SK-N-SH (cell line): ENCODE measurements around the gene AGFG2. TPM values are rescaled to one million over a fixed set of nuclear protein-coding genes. Genes with fewer than 3 reads are reported as not detected.

Experiments used
- CTCF ChIA-PET: fragments of 300-600, 350-600 bp; formaldehyde crosslinking; extraction: SDS; loops from one replicate; lab custom pipeline; 2021; lab: Yijun Ruan, JAX
- POLR2A ChIA-PET: fragments of 350-600 bp; sonication (Branson Sonifier 250); formaldehyde crosslinking; extraction: SDS; loops from one replicate; lab custom pipeline; 2020; ENCODE audit warnings: antibody characterized with exemption, inconsistent platforms; lab: Yijun Ruan, JAX
- DNase-seq: peaks from one replicate; pipeline ENCODE4 v3.0.0; 2012
- H2AFZ ChIP-seq: fragments of 200-600 bp; sonication (generic); 2 replicates; pipeline ENCODE4 v1.8.1; 2016; ENCODE audit warnings: antibody characterized with exemption, mild to moderate bottlenecking, low read depth
- H3F3A ChIP-seq: fragments of 200-600 bp; sonication (generic); replicated peaks from 2 replicates; pipeline ENCODE3; 2016; ENCODE audit warnings: antibody characterized with exemption, mild to moderate bottlenecking; ENCODE audit not compliant: insufficient read depth
- H3K27ac ChIP-seq, 2 experiments: fragments of 200-500 bp in 1 of 2; fragments of 200-600 bp in 1 of 2; sonication (Bioruptor generic) in 1 of 2; sonication (generic), shearing (Covaris generic) in 1 of 2; 2 replicates each; pipeline versions ENCODE4 v1.5.1 to v1.6.1; 2014 to 2016; ENCODE audit warnings: low read depth in 2 of 2, inconsistent platforms in 1 of 2, low read length in 1 of 2, mild to moderate bottlenecking in 1 of 2, mixed read lengths in 1 of 2
- H3K27me3 ChIP-seq: fragments of 200-600 bp; sonication (generic), shearing (Covaris generic); 2 replicates; pipeline ENCODE4 v1.6.1; 2016; ENCODE audit warnings: mixed run types; ENCODE audit not compliant: insufficient read depth
- H3K36me3 ChIP-seq, 2 experiments: fragments of 200-500 bp in 1 of 2; fragments of 200-600 bp in 1 of 2; sonication (Bioruptor generic) in 1 of 2; sonication (generic) in 1 of 2; replicated peaks in 1 of 2; 2 replicates each; pipeline versions ENCODE3 to v1.5.1; 2014 to 2016; ENCODE audit warnings: low read length in 1 of 2, mild to moderate bottlenecking in 1 of 2; ENCODE audit not compliant: insufficient read depth in 2 of 2, control insufficient read depth in 1 of 2
- H3K4me1 ChIP-seq, 2 experiments: fragments of 200-500 bp in 1 of 2; fragments of 200-600 bp in 1 of 2; sonication (Bioruptor generic) in 1 of 2; sonication (generic), shearing (Covaris generic) in 1 of 2; 2 replicates each; pipeline versions ENCODE4 v1.5.1 to v1.6.1; 2014 to 2016; ENCODE audit warnings: low read depth in 1 of 2, low read length in 1 of 2, mixed run types in 1 of 2; ENCODE audit not compliant: insufficient read depth in 2 of 2, control insufficient read depth in 1 of 2
- H3K4me2 ChIP-seq: fragments of 200-600 bp; sonication (generic), shearing (Covaris generic); 2 replicates; pipeline ENCODE4 v1.6.1; 2017; ENCODE audit warnings: mixed run types
- H3K4me3 ChIP-seq, 2 experiments: fragments of 200-500 bp in 1 of 2; fragments of 200-600 bp in 1 of 2; sonication (Bioruptor generic) in 1 of 2; sonication (generic), shearing (Covaris generic) in 1 of 2; 2 replicates each; pipeline versions ENCODE4 v1.5.1 to v1.8.1; 2014 to 2016; ENCODE audit warnings: low read depth in 2 of 2, inconsistent platforms in 1 of 2, low read length in 1 of 2, mild to moderate bottlenecking in 1 of 2, mixed read lengths in 1 of 2, moderate library complexity in 1 of 2
- H3K79me2 ChIP-seq: fragments of 200-600 bp; sonication (generic); 2 replicates; pipeline ENCODE4 v1.8.1; 2017; ENCODE audit warnings: mild to moderate bottlenecking; ENCODE audit not compliant: insufficient read depth
- H3K9ac ChIP-seq: fragments of 200-600 bp; sonication (generic); 2 replicates; pipeline ENCODE4 v1.6.1; 2017; ENCODE audit warnings: mixed run types
- H3K9me2 ChIP-seq: fragments of 200-600 bp; sonication (generic); 2 replicates; pipeline ENCODE4 v1.6.1; 2017; ENCODE audit warnings: mixed run types
- H3K9me3 ChIP-seq: fragments of 200-600 bp; sonication (generic); 2 replicates; pipeline ENCODE4 v1.6.1; 2017; ENCODE audit warnings: mixed run types, mild to moderate bottlenecking, moderate library complexity
- H4K20me1 ChIP-seq: fragments of 200-600 bp; sonication (generic); 2 replicates; pipeline ENCODE4 v1.6.1; 2017; ENCODE audit warnings: mild to moderate bottlenecking, mixed run types; ENCODE audit not compliant: insufficient read depth
- ELF1 ChIP-seq: IDR thresholded peaks from 2 replicates; pipeline ENCODE4 v1.4.0; 2012
- FOSL2 ChIP-seq: IDR thresholded peaks from 2 replicates; pipeline ENCODE4 v1.4.0; 2012; ENCODE audit warnings: low read depth, mild to moderate bottlenecking, moderate library complexity, borderline replicate concordance
- FOXJ3 ChIP-seq: sonication (generic); formaldehyde crosslinking; IDR thresholded peaks from 2 replicates; pipeline ENCODE4 v1.5.1; 2020; ENCODE audit warnings: mild to moderate bottlenecking, missing genetic modification reagents
- FOXM1 ChIP-seq: IDR thresholded peaks from 2 replicates; pipeline ENCODE4 v1.4.0; 2012; ENCODE audit warnings: low read depth, mild to moderate bottlenecking
- GABPA ChIP-seq: IDR thresholded peaks from 2 replicates; pipeline ENCODE4 v1.4.0; 2012; ENCODE audit warnings: low read depth, mild to moderate bottlenecking
- MXI1 ChIP-seq: IDR thresholded peaks from 2 replicates; pipeline ENCODE4 v1.6.1; 2012; ENCODE audit warnings: mild to moderate bottlenecking, low read depth, low read length, improper control_type of control experiment
- NFIC ChIP-seq: IDR thresholded peaks from 2 replicates; pipeline ENCODE4 v1.4.0; 2012; ENCODE audit warnings: borderline replicate concordance
- NRF1 ChIP-seq: IDR thresholded peaks from 2 replicates; pipeline ENCODE4 v1.6.1; 2012; ENCODE audit warnings: low read depth, mild to moderate bottlenecking, low read length
- POLR2AphosphoS5 ChIP-seq: IDR thresholded peaks from 2 replicates; pipeline ENCODE4 v1.6.1; 2012; ENCODE audit warnings: low read depth, low read length
- RCOR1 ChIP-seq: fragments of 150-350 bp; IDR thresholded peaks from 2 replicates; pipeline ENCODE4 v1.6.1; 2017; ENCODE audit warnings: antibody characterized with exemption, low read length
- RXRA ChIP-seq: IDR thresholded peaks from 2 replicates; pipeline ENCODE4 v1.4.0; 2012; ENCODE audit warnings: low read depth, mild to moderate bottlenecking, borderline replicate concordance
- SIN3A ChIP-seq: IDR thresholded peaks from 2 replicates; pipeline ENCODE4 v1.6.1; 2012; ENCODE audit warnings: low read depth, mild to moderate bottlenecking, low read length, moderate library complexity, borderline replicate concordance
- TEAD4 ChIP-seq: IDR thresholded peaks from 2 replicates; pipeline ENCODE4 v1.4.0; 2012; ENCODE audit warnings: mild to moderate bottlenecking, borderline replicate concordance; ENCODE audit not compliant: insufficient read depth
- YY1 ChIP-seq: IDR thresholded peaks from 2 replicates; pipeline ENCODE4 v1.4.0; 2012; ENCODE audit warnings: low read depth, mild to moderate bottlenecking
- WGBS: methylation state at CpG from one replicate; pipeline ENCODE4 v1.1.6; 2017; ENCODE audit warnings: low lambda C conversion rate; 5-methylcytosine and 5-hydroxymethylcytosine counted together
- polyA plus RNA-seq, 3 experiments: library from polyadenylated mRNA; depleted of rRNA; stranded (reverse); fragments of >200 nt; gene quantifications; 2 replicates each; pipeline ENCODE4 v1.2.3, GENCODE V29; 2012
- TF ChIP-seq, protein P1 (sequence below): IDR thresholded peaks from 2 replicates; pipeline ENCODE4 v1.6.1; 2012; ENCODE audit warnings: mild to moderate bottlenecking, low read depth, low read length, moderate library complexity
- TF ChIP-seq, protein P2 (sequence below): fragments of 150-350 bp; IDR thresholded peaks from 2 replicates; pipeline ENCODE4 v1.6.1; 2016; ENCODE audit warnings: mild to moderate bottlenecking, low read depth, low read length
- TF ChIP-seq, protein P3 (sequence below): fragments of 150-350 bp; IDR thresholded peaks from 2 replicates; pipeline ENCODE4 v1.6.1; 2017; ENCODE audit warnings: antibody characterized with exemption, low read length, low read depth, borderline replicate concordance
- TF ChIP-seq, protein P4 (sequence below): IDR thresholded peaks from 2 replicates; pipeline ENCODE4 v1.4.0; 2012; ENCODE audit warnings: low read depth, borderline replicate concordance
- TF ChIP-seq, protein P5 (sequence below): IDR thresholded peaks from 2 replicates; pipeline ENCODE4 v1.4.0; 2012; ENCODE audit warnings: low read depth

AGFG2 gene
- polyA plus RNA-seq, 1 of the 3 experiments (the other 2 are of a cell fraction), result 23.1 TPM

DNA sequence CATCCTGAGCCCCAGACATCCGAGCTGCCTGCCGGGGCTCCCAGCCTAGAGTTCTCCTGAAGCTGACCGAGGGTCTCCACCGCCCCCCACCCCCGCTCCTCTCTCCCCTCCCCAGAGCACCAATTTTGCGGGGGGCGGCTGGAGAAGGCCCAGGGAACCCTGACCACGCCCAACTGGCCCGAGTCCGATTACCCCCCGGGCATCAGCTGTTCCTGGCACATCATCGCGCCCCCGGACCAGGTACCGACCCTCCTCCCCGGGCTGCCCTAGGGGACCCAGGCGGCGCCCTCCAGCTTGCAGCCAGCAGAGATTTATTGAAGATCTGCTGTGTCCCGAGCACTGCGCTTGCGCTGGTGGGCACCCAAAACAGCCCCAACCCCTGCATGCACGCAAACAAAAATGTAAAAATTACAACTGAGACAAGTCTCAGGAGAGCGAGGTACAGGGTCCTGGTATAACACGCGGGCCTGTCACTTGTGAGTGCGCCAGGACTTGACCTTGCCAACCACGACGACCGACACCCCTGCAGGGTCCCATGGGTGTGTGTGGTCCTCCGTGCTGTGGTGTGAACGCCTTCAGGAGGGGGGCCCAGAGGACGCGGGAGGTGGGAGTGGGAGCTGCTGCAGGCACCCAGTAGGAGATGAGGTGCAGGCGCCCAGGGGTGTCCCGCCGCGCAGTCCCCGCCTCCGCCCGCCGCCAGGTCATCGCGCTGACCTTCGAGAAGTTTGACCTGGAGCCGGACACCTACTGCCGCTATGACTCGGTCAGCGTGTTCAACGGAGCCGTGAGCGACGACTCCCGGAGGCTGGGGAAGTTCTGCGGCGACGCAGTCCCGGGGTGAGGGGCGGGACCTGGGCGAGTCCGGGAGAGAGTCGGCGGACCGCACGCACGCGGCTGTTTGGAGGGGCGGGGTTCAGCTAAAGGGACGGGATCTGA is 66.2 kb downstream of the AGFG2 start (continued):
- TF ChIP-seq, protein P1, sequence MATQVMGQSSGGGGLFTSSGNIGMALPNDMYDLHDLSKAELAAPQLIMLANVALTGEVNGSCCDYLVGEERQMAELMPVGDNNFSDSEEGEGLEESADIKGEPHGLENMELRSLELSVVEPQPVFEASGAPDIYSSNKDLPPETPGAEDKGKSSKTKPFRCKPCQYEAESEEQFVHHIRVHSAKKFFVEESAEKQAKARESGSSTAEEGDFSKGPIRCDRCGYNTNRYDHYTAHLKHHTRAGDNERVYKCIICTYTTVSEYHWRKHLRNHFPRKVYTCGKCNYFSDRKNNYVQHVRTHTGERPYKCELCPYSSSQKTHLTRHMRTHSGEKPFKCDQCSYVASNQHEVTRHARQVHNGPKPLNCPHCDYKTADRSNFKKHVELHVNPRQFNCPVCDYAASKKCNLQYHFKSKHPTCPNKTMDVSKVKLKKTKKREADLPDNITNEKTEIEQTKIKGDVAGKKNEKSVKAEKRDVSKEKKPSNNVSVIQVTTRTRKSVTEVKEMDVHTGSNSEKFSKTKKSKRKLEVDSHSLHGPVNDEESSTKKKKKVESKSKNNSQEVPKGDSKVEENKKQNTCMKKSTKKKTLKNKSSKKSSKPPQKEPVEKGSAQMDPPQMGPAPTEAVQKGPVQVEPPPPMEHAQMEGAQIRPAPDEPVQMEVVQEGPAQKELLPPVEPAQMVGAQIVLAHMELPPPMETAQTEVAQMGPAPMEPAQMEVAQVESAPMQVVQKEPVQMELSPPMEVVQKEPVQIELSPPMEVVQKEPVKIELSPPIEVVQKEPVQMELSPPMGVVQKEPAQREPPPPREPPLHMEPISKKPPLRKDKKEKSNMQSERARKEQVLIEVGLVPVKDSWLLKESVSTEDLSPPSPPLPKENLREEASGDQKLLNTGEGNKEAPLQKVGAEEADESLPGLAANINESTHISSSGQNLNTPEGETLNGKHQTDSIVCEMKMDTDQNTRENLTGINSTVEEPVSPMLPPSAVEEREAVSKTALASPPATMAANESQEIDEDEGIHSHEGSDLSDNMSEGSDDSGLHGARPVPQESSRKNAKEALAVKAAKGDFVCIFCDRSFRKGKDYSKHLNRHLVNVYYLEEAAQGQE, result no peak
- TF ChIP-seq, all 33 proteins: peak for 0

DNA sequence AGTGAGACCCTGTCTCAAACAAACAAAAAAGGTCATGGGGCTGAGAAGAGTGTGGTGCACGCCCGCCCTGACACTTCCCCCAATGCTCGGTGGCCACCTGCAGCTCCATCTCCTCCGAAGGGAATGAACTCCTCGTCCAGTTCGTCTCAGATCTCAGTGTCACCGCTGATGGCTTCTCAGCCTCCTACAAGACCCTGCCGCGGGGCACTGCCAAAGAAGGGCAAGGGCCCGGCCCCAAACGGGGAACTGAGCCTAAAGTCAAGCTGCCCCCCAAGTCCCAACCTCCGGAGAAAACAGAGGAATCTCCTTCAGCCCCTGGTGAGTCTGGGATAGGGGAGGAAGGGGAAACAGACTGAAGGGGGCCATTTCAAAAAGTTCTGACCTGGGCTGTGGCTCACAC is 67.3 kb downstream of the AGFG2 start:
- H4K20me1 ChIP-seq, result no peaks in the 10 kb centered on the region
- H3K9ac ChIP-seq, result no peak overlapping the region
- H3K36me3 ChIP-seq, result peaks cover 27 to 32% of the 10 kb centered on the region in 2 experiments
- TF ChIP-seq RCOR1, result no peak
- TF ChIP-seq, protein P2, sequence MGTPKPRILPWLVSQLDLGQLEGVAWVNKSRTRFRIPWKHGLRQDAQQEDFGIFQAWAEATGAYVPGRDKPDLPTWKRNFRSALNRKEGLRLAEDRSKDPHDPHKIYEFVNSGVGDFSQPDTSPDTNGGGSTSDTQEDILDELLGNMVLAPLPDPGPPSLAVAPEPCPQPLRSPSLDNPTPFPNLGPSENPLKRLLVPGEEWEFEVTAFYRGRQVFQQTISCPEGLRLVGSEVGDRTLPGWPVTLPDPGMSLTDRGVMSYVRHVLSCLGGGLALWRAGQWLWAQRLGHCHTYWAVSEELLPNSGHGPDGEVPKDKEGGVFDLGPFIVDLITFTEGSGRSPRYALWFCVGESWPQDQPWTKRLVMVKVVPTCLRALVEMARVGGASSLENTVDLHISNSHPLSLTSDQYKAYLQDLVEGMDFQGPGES, result no peak
- no peak for TF ChIP-seq NRF1
- TF ChIP-seq, protein P3, sequence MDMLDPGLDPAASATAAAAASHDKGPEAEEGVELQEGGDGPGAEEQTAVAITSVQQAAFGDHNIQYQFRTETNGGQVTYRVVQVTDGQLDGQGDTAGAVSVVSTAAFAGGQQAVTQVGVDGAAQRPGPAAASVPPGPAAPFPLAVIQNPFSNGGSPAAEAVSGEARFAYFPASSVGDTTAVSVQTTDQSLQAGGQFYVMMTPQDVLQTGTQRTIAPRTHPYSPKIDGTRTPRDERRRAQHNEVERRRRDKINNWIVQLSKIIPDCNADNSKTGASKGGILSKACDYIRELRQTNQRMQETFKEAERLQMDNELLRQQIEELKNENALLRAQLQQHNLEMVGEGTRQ, result no peak
- TF ChIP-seq, protein P4, sequence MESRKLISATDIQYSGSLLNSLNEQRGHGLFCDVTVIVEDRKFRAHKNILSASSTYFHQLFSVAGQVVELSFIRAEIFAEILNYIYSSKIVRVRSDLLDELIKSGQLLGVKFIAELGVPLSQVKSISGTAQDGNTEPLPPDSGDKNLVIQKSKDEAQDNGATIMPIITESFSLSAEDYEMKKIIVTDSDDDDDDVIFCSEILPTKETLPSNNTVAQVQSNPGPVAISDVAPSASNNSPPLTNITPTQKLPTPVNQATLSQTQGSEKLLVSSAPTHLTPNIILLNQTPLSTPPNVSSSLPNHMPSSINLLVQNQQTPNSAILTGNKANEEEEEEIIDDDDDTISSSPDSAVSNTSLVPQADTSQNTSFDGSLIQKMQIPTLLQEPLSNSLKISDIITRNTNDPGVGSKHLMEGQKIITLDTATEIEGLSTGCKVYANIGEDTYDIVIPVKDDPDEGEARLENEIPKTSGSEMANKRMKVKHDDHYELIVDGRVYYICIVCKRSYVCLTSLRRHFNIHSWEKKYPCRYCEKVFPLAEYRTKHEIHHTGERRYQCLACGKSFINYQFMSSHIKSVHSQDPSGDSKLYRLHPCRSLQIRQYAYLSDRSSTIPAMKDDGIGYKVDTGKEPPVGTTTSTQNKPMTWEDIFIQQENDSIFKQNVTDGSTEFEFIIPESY, result no peak
- TF ChIP-seq RXRA, result no peak
- TF ChIP-seq, protein P5, sequence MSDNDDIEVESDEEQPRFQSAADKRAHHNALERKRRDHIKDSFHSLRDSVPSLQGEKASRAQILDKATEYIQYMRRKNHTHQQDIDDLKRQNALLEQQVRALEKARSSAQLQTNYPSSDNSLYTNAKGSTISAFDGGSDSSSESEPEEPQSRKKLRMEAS, result no peak
- TF ChIP-seq ELF1, result no peak
- TF ChIP-seq TEAD4, result no peak
- TF ChIP-seq NFIC, result no peak
- TF ChIP-seq POLR2AphosphoS5, result no peak; the same call in 1 of the 2 replicates
- no peak for TF ChIP-seq FOXJ3
- no peak for TF ChIP-seq YY1
- no peak for TF ChIP-seq MXI1
- TF ChIP-seq FOXM1, result no peak
- TF ChIP-seq FOSL2, result no peak
- no peak for TF ChIP-seq SIN3A
- TF ChIP-seq GABPA, result no peak
- no peak for DNase-seq
- H3K9me2 ChIP-seq, result no peaks in the 10 kb centered on the region
- no peak overlapping the region for H3K4me2 ChIP-seq
- H3K4me1 ChIP-seq, result peaks cover 10 to 11% of the 10 kb centered on the region in 2 experiments; a peak in 3 of 4 replicates
- WGBS, result 94% methylated on average over 12 of the region's 12 CpGs
- ChIA-PET CTCF (interaction anchor here (0.6 to 5.4 kb wide), 9 partner anchors 20 to 478 kb away, joined by 3 to 62 read pairs (median 4); partner anchors contain the start of genes FBXO24 and LRCH4), POLR2A (interaction anchor here (0.5 to 1.5 kb wide), 2 partner anchors 50 to 163 kb away, joined by 3 to 4 read pairs; partner anchors contain the start of gene ACTL6B)
- H2AFZ ChIP-seq, result no peak overlapping the region
- peaks cover 18% of the 10 kb centered on the region for H3K79me2 ChIP-seq
- no peaks in the 10 kb centered on the region for H3K9me3 ChIP-seq
- no peaks in the 10 kb centered on the region for H3K27me3 ChIP-seq
- peaks cover 60% of the 10 kb centered on the region for H3F3A ChIP-seq
- no peak overlapping the region for H3K4me3 ChIP-seq
- no peak overlapping the region for H3K27ac ChIP-seq
